Measurements from ENCODE around the gene SLC6A13. TPM values are rescaled to one million over a fixed set of nuclear protein-coding genes. Genes with fewer than 3 reads are reported as not detected.

The SLC6A13 gene
- total and polyA plus RNA-seq, 10 of the 15 experiments (the other 5 are each of a cell fraction or from before 2014, with no cell fraction given) = 0.18 to 1.2 (median 0.20) TPM; not detected in 3

GRCh38 chr12:288687-289086, 26.1 kb upstream of the SLC6A13 start:
- Histone ChIP-seq H3K27me3 (replicated peaks in 1 of 2; ENCODE audit: control insufficient read depth in 2 of 2, insufficient read depth in 2 of 2, low read length in 1 of 2) (no peaks in the 10 kb centered on the region), H3K79me2 (ENCODE audit: control insufficient read depth, insufficient read depth, low read length) (no peaks in the 10 kb centered on the region), H3K27ac (ENCODE audit: control insufficient read depth, insufficient read depth) (no peak overlapping the region), H3K9ac (ENCODE audit: control insufficient read depth, insufficient read depth, low read length) (no peak overlapping the region), H3K4me2 (ENCODE audit: control insufficient read depth, insufficient read depth) (no peak overlapping the region), H3K4me3 (no peak overlapping the region), H3K4me1 (ENCODE audit: control insufficient read depth, insufficient read depth, low read length) (peaks cover 7% of the 10 kb centered on the region), H4K20me1 (ENCODE audit: control insufficient read depth, insufficient read depth) (no peaks in the 10 kb centered on the region), H2AFZ (ENCODE audit: control insufficient read depth, low read depth, low read length) (no peak overlapping the region), H3K36me3 (ENCODE audit: control insufficient read depth in 2 of 2, insufficient read depth in 2 of 2, low read length in 1 of 2) (peaks cover 8 to 41% of the 10 kb centered on the region in 2 experiments), H3K9me3 (replicated peaks; ENCODE audit: control insufficient read depth, insufficient read depth, low read length) (peaks cover 2% of the 10 kb centered on the region; the same call in 1 of the 3 replicates)
- ATAC-seq = no peak
- CTCF ChIA-PET = no interaction called here
- no TSS peak for BruUV-seq (replicated peaks)
- intact Hi-C loops (cut with micrococcal nuclease; ENCODE audit: unreplicated experiment) (no loop called here), in situ Hi-C loops (cut with MboI) (no loop called here)
- no peak for TF ChIP-seq NBN (IDR thresholded peaks at IDR 0.05)
- no peak for TF ChIP-seq MYC (IDR thresholded peaks at IDR 0.05; ENCODE audit: insufficient read depth, insufficient read length, insufficient replicate concordance, low read length, severe bottlenecking)
- no peak for TF ChIP-seq ZZZ3 (IDR thresholded peaks at IDR 0.05; ENCODE audit: control insufficient read depth, insufficient read length, low read depth)
- no peak for TF ChIP-seq USF1 (IDR thresholded peaks at IDR 0.05; ENCODE audit: borderline replicate concordance, extremely low read length, insufficient read depth, low read depth, low read length)
- TF ChIP-seq BCL11A (IDR thresholded peaks at IDR 0.05; ENCODE audit: low read depth, low read length) = no peak
- no peak for TF ChIP-seq PAX5 (IDR thresholded peaks at IDR 0.05; ENCODE audit: borderline replicate concordance, low read depth, low read length)
- no peak for TF ChIP-seq HDGF (IDR thresholded peaks at IDR 0.05)
- TF ChIP-seq MAX (IDR thresholded peaks at IDR 0.05; ENCODE audit: low read depth, low read length) = no peak
- TF ChIP-seq KLF5 (IDR thresholded peaks at IDR 0.05; ENCODE audit: partially characterized antibody) = no peak
- TF ChIP-seq SMAD1 (IDR thresholded peaks at IDR 0.05; ENCODE audit: low read depth, partially characterized antibody) = no peak
- no peak for DNase-seq (ENCODE audit: low read depth, low spot score)
- no peak for FAIRE-seq
- WGBS (ENCODE audit: insufficient coverage, insufficient replicate concordance, low lambda C conversion rate, missing lambda C conversion rate) = 86% methylated on average over 5 of the region's 5 CpGs
- RAD21 ChIA-PET (ENCODE audit: unreplicated experiment) = no interaction called here
- POLR2A ChIA-PET = no interaction called here
- SMC1A ChIA-PET (ENCODE audit: uncharacterized antibody, unreplicated experiment) = no interaction called here
